K562 (cell line): ENCODE data around the gene HADHB. TPM values are rescaled to one million over a fixed set of nuclear protein-coding genes. Genes with fewer than 3 reads are reported as not detected.

Source experiments
- BRF1 ChIP-seq: IDR thresholded peaks from 3 replicates; pipeline ENCODE4 v1.6.1; 2011; ENCODE audit warnings: borderline replicate concordance, mild to moderate bottlenecking; ENCODE audit not compliant: insufficient read length; ENCODE audit errors: extremely low read depth
- CBFA2T2 ChIP-seq: fragments of 450-650 bp; conservative IDR thresholded peaks from 2 replicates; pipeline ENCODE4 v1.6.1; 2017; ENCODE audit warnings: mild to moderate bottlenecking
- CGGBP1 ChIP-seq: fragments of 250-450 bp; sonication (Bioruptor Pico); IDR thresholded peaks from 2 replicates; pipeline ENCODE4 v1.9.0; 2021; ENCODE audit warnings: mild to moderate bottlenecking
- COPS2 ChIP-seq: fragments of 450-650 bp; conservative IDR thresholded peaks from 2 replicates; pipeline ENCODE4 v1.6.1; 2016; ENCODE audit warnings: mild to moderate bottlenecking, moderate library complexity
- CTBP1 ChIP-seq: fragments of 450-650 bp; IDR thresholded peaks from 2 replicates; pipeline ENCODE4 v1.6.1; 2016; ENCODE audit warnings: borderline replicate concordance
- E2F5 ChIP-seq: sonication (generic); formaldehyde crosslinking; IDR thresholded peaks from 2 replicates; pipeline ENCODE4 v1.8.0; 2022; ENCODE audit warnings: mild to moderate bottlenecking, missing genetic modification reagents
- GTF2E2 ChIP-seq: fragments of 200-800 bp; sonication (Bioruptor generic); IDR thresholded peaks from 2 replicates; pipeline ENCODE4 v1.6.1; 2016; ENCODE audit warnings: missing genetic modification characterization, missing compliant biosample characterization
- ILF3 ChIP-seq: fragments of 450-650 bp; IDR thresholded peaks from 2 replicates; pipeline ENCODE4 v1.6.1; 2018; ENCODE audit warnings: antibody characterized with exemption, mild to moderate bottlenecking, moderate library complexity, borderline replicate concordance
- KAT8 ChIP-seq: fragments of 450-650 bp; IDR thresholded peaks from 2 replicates; pipeline ENCODE4 v1.6.1; 2016; ENCODE audit warnings: low read depth, mild to moderate bottlenecking
- MAFF ChIP-seq: IDR thresholded peaks from 2 replicates; pipeline ENCODE4 v1.6.1; 2012; ENCODE audit warnings: low read length, improper control_type of control experiment
- MAFK ChIP-seq: IDR thresholded peaks from 2 replicates; pipeline ENCODE4 v1.6.1; 2011; ENCODE audit warnings: low read length, improper control_type of control experiment
- MAZ ChIP-seq, 2 experiments: fragments of 450-650 bp in 1 of 2; sonication (generic) in 1 of 2; formaldehyde crosslinking; IDR thresholded peaks in 1 of 2; conservative IDR thresholded peaks in 1 of 2; 2 replicates each; pipeline versions ENCODE4 v1.4.0 to v1.5.0; 2020; ENCODE audit warnings: mild to moderate bottlenecking in 1 of 2, missing genetic modification reagents in 1 of 2
- NCOA1 ChIP-seq: fragments of 450-650 bp; IDR thresholded peaks from 2 replicates; pipeline ENCODE4 v1.6.1; 2016; ENCODE audit warnings: low read depth
- NCOA2 ChIP-seq, 2 experiments: fragments of 450-650 bp; IDR thresholded peaks; 2 replicates each; pipeline ENCODE4 v1.6.1; 2018; ENCODE audit warnings: mild to moderate bottlenecking in 2 of 2, moderate library complexity in 1 of 2; ENCODE audit not compliant: partially characterized antibody in 2 of 2
- NR0B1 ChIP-seq: fragments of 450-650 bp; IDR thresholded peaks from one replicate; pipeline ENCODE4 v1.6.1; 2018; ENCODE audit warnings: mild to moderate bottlenecking, moderate library complexity; ENCODE audit not compliant: partially characterized antibody
- POLR2B ChIP-seq: fragments of 450-650 bp; IDR thresholded peaks from 2 replicates; pipeline ENCODE4 v1.6.1; 2018; ENCODE audit warnings: low read depth; ENCODE audit not compliant: partially characterized antibody
- POLR3G ChIP-seq: IDR thresholded peaks from 2 replicates; pipeline ENCODE4 v1.6.1; 2011; ENCODE audit not compliant: insufficient read length, insufficient replicate concordance; ENCODE audit errors: extremely low read depth
- PTTG1 ChIP-seq: fragments of 450-650 bp; IDR thresholded peaks from 2 replicates; pipeline ENCODE4 v1.6.1; 2016; ENCODE audit warnings: low read depth, mild to moderate bottlenecking, missing genetic modification characterization, missing compliant biosample characterization
- RFX1 ChIP-seq: fragments of 450-650 bp; IDR thresholded peaks from 2 replicates; pipeline ENCODE4 v1.6.1; 2016; ENCODE audit warnings: mild to moderate bottlenecking, moderate library complexity
- SMARCB1 ChIP-seq: IDR thresholded peaks from 2 replicates; pipeline ENCODE4 v1.6.1; 2011; ENCODE audit warnings: improper control_type of control experiment, low read depth; ENCODE audit not compliant: insufficient read length
- SREBF1 ChIP-seq: fragments of 150-350 bp; IDR thresholded peaks from 2 replicates; pipeline ENCODE4 v1.6.1; 2014; ENCODE audit warnings: antibody characterized with exemption, low read depth, low read length, borderline replicate concordance
- TCF7L2 ChIP-seq: fragments of 150-350 bp; IDR thresholded peaks from 2 replicates; pipeline ENCODE4 v1.6.1; 2016; ENCODE audit warnings: low read depth, mild to moderate bottlenecking, low read length, moderate library complexity
- U2AF1 ChIP-seq: fragments of 200-400 bp; formaldehyde crosslinking; optimal IDR thresholded peaks from 2 replicates; pipeline ENCODE3; 2017; ENCODE audit warnings: mild to moderate bottlenecking, low read depth, low read length, moderate library complexity
- ZNF280A ChIP-seq: fragments of 450-650 bp; IDR thresholded peaks from 2 replicates; pipeline ENCODE4 v1.6.1; 2018; ENCODE audit warnings: mild to moderate bottlenecking, low read depth; ENCODE audit not compliant: partially characterized antibody
- ZNF324 ChIP-seq: fragments of 250-450 bp; sonication (Bioruptor Pico); IDR thresholded peaks from 2 replicates; pipeline ENCODE4 v1.4.0; 2020; ENCODE audit warnings: mild to moderate bottlenecking
- polyA plus RNA-seq, 8 experiments: library from polyadenylated mRNA; depleted of rRNA in 4 of 8; stranded (reverse) in 5 of 8; unstranded in 3 of 8; fragments of >200 nt; fragmentation: Nextera tagmentation in 2 of 8; fragmentation: Illumina TruSeq in 1 of 8; extraction: Ambion mirVana in 2 of 8; extraction: Trizol in 1 of 8; gene quantifications; 2 replicates each; pipeline versions ENCODE4 v1.2.1 to v1.2.3, GENCODE V29; 2011 to 2014; ENCODE audit warnings: inconsistent platforms in 1 of 8, missing spikeins in 1 of 8
- total RNA-seq, 7 experiments: library from RNA; depleted of rRNA in 6 of 7; stranded (reverse); fragments of >200 nt in 6 of 7; fragmentation: Illumina TruSeq in 2 of 7; extraction: Trizol in 2 of 7; gene quantifications; 2 replicates each; pipeline versions ENCODE4 v1.2.1 to v1.2.3, GENCODE V29; 2011 to 2021; ENCODE audit warnings: low replicate concordance in 1 of 7

Gene HADHB
- total and polyA plus RNA-seq, 9 of the 15 experiments (the other 6 are each of a cell fraction or from before 2014, with no cell fraction given) = 67.3 to 199 (median 100) TPM

- TF ChIP-seq ZNF280A (no peak), POLR3G (no peak), COPS2 (no peak), GTF2E2 (tag) (0 out of 2 replicates have a peak, but pooled peaks have one; percentile 22), NCOA1 (no peak), E2F5 (CRISPR knock-in tag) (no peak), MAZ (CRISPR knock-in tag; conservative IDR thresholded peaks at IDR 0.05 in 1 of 2, IDR thresholded peaks at IDR 0.05 in 1 of 2) (peak; percentile 80 to 81), SREBF1 (no peak), CTBP1 (peak; percentile 69), MAFK (peak; percentile 6; the same call in 1 of the 2 replicates), CBFA2T2 (no peak), SMARCB1 (no peak), NR0B1 (no peak), ZNF324 (CRISPR knock-in tag) (no peak), KAT8 (no peak), PTTG1 (tag) (no peak), ILF3 (peak; percentile 73; the same call in 1 of the 2 replicates), TCF7L2 (no peak), CGGBP1 (CRISPR knock-in tag) (no peak), BRF1 (no peak), POLR2B (peak; percentile 67), MAFF (no peak), NCOA2 (IDR thresholded peaks at IDR 0.05; ENCODE audit: partially characterized antibody in 2 of 2) (peak in 1 of 2 experiments; percentile 100), U2AF1 (no peak), RFX1 (peak; percentile 36; the same call in 1 of the 2 replicates)
Measured at GRCh38 chr2:26244309-26245230, at the start of gene HADHB, which contains the start of gene HADHA (continued).
